Measurements from ENCODE around the gene EDN1. TPM values are rescaled to one million over a fixed set of nuclear protein-coding genes. Genes with fewer than 3 reads are reported as not detected.

Gene EDN1
- polyA plus RNA-seq, 1 donor (not counting 4 experiments of a cell fraction or from before 2014, with no cell fraction given), result 17.2 TPM

- no peaks in the 10 kb centered on the region for H3K9me3 ChIP-seq (ENCODE audit: control insufficient read depth, low read depth, low read length)
- no peak for DNase-seq (ENCODE audit: low read depth, low spot score)
- no peak for FAIRE-seq
- H3K27ac ChIP-seq (ENCODE audit: control insufficient read depth, insufficient read depth, low read length), result no peak overlapping the region
- H3K27me3 ChIP-seq (ENCODE audit: control insufficient read depth, extremely low read depth, insufficient read depth, low read length), result no peaks in the 10 kb centered on the region
- H3K9me1 ChIP-seq (ENCODE audit: control insufficient read depth, extremely low read depth, insufficient read depth, low read length), result no peaks in the 10 kb centered on the region
- no peaks in the 10 kb centered on the region for H4K20me1 ChIP-seq (ENCODE audit: control insufficient read depth, extremely low read depth, insufficient read depth, low read length)
- H3K4me2 ChIP-seq (ENCODE audit: control insufficient read depth, extremely low read depth, insufficient read depth, low read depth, low read length), result no peak overlapping the region
- H3K79me2 ChIP-seq (ENCODE audit: control insufficient read depth, insufficient read depth, low read length), result no peaks in the 10 kb centered on the region
- H2AFZ ChIP-seq (ENCODE audit: control insufficient read depth, low read length), result no peak overlapping the region
- peaks cover 10% of the 10 kb centered on the region for H3K4me1 ChIP-seq (ENCODE audit: control insufficient read depth, extremely low read depth, insufficient read depth, low read length)
- no peaks in the 10 kb centered on the region for H3K36me3 ChIP-seq (ENCODE audit: control insufficient read depth in 2 of 2, extremely low read depth in 1 of 2, insufficient read depth in 2 of 2, low read length in 2 of 2)
- dilution Hi-C loops (cut with MboI; ENCODE audit: extremely low pct_ligation_motif_present, low sequenced_read_pairs), result no loop called here
- no peak overlapping the region for H3K4me3 ChIP-seq (ENCODE audit: control insufficient read depth in 2 of 3, extremely low read depth in 1 of 3, insufficient read depth in 2 of 3, low read depth in 1 of 3, low read length in 3 of 3)
- no peak overlapping the region for H3K9ac ChIP-seq (ENCODE audit: control insufficient read depth, extremely low read depth, insufficient read depth, low read length)
- no peak for TF ChIP-seq EZH2 (IDR thresholded peaks at IDR 0.05; ENCODE audit: low read length)
- TF ChIP-seq, protein P1, sequence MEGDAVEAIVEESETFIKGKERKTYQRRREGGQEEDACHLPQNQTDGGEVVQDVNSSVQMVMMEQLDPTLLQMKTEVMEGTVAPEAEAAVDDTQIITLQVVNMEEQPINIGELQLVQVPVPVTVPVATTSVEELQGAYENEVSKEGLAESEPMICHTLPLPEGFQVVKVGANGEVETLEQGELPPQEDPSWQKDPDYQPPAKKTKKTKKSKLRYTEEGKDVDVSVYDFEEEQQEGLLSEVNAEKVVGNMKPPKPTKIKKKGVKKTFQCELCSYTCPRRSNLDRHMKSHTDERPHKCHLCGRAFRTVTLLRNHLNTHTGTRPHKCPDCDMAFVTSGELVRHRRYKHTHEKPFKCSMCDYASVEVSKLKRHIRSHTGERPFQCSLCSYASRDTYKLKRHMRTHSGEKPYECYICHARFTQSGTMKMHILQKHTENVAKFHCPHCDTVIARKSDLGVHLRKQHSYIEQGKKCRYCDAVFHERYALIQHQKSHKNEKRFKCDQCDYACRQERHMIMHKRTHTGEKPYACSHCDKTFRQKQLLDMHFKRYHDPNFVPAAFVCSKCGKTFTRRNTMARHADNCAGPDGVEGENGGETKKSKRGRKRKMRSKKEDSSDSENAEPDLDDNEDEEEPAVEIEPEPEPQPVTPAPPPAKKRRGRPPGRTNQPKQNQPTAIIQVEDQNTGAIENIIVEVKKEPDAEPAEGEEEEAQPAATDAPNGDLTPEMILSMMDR (optimal IDR thresholded peaks at IDR 0.05 in 1 of 3, IDR thresholded peaks at IDR 0.05 in 1 of 3, conservative IDR thresholded peaks at IDR 0.05 in 1 of 3; ENCODE audit: extremely low read depth in 1 of 3, insufficient read depth in 2 of 3, low read length in 3 of 3), result no peak
These were observed 9.3 kb upstream of the EDN1 start for GRCh38 chr6:12280902-12281301.

DNA sequence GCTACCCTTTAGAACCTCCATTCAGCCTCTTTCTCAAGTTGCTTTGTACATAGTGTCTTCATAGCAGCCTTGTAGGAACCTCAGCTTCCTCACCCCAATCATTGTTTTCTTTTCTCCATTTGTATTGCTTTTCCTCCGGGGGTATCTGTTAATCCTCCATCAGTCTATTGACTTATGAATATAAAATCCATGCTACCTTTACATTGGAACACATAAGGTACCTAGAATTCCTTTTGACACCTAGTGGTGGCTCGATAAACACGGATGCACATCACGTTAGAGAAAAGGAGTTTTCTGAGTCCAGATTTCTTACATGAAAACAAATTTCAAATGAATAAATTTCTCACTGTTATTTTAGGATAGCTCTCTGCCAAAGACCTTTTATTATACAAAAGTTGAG, 6.3 kb upstream of the EDN1 start:
- H3K9me1 ChIP-seq (ENCODE audit: control insufficient read depth, extremely low read depth, insufficient read depth, low read length), result no peaks in the 10 kb centered on the region
- H3K9me3 ChIP-seq (ENCODE audit: control insufficient read depth, low read depth, low read length), result no peaks in the 10 kb centered on the region
- no peak overlapping the region for H2AFZ ChIP-seq (ENCODE audit: control insufficient read depth, low read length)
- no peaks in the 10 kb centered on the region for H3K79me2 ChIP-seq (ENCODE audit: control insufficient read depth, insufficient read depth, low read length)
- H3K4me2 ChIP-seq (ENCODE audit: control insufficient read depth, extremely low read depth, insufficient read depth, low read depth, low read length), result no peak overlapping the region
- no peak for FAIRE-seq
- no peak for TF ChIP-seq EZH2 (IDR thresholded peaks at IDR 0.05; ENCODE audit: low read length)
- TF ChIP-seq, protein P1 (optimal IDR thresholded peaks at IDR 0.05 in 1 of 3, IDR thresholded peaks at IDR 0.05 in 1 of 3, conservative IDR thresholded peaks at IDR 0.05 in 1 of 3; ENCODE audit: extremely low read depth in 1 of 3, insufficient read depth in 2 of 3, low read length in 3 of 3), result no peak
- no peak overlapping the region for H3K4me3 ChIP-seq (ENCODE audit: control insufficient read depth in 2 of 3, extremely low read depth in 1 of 3, insufficient read depth in 2 of 3, low read depth in 1 of 3, low read length in 3 of 3)
- H3K9ac ChIP-seq (ENCODE audit: control insufficient read depth, extremely low read depth, insufficient read depth, low read length), result no peak overlapping the region
- no peaks in the 10 kb centered on the region for H3K27me3 ChIP-seq (ENCODE audit: control insufficient read depth, extremely low read depth, insufficient read depth, low read length)
- no peaks in the 10 kb centered on the region for H4K20me1 ChIP-seq (ENCODE audit: control insufficient read depth, extremely low read depth, insufficient read depth, low read length)
- dilution Hi-C loops (cut with MboI; ENCODE audit: extremely low pct_ligation_motif_present, low sequenced_read_pairs), result no loop called here
- peaks cover 29% of the 10 kb centered on the region for H3K4me1 ChIP-seq (ENCODE audit: control insufficient read depth, extremely low read depth, insufficient read depth, low read length)
- no peaks in the 10 kb centered on the region for H3K36me3 ChIP-seq (ENCODE audit: control insufficient read depth in 2 of 2, extremely low read depth in 1 of 2, insufficient read depth in 2 of 2, low read length in 2 of 2)
- DNase-seq (ENCODE audit: low read depth, low spot score), result no peak
- H3K27ac ChIP-seq (ENCODE audit: control insufficient read depth, insufficient read depth, low read length), result no peak overlapping the region
